IPS-20b (cell line): ENCODE data around the gene FAAP20.
A peak's percentile ranks its signal among the peaks of the same experiment; 100 is the strongest.

ENCODE experiments used
- H3K27ac ChIP-seq: one replicate; pipeline ENCODE4 v1.5.1; 2013; ENCODE audit warnings: low read length
- H3K27me3 ChIP-seq: 2 replicates; pipeline ENCODE4 v1.6.1; 2013; ENCODE audit warnings: mild to moderate bottlenecking, low read length, inconsistent platforms; ENCODE audit not compliant: insufficient read depth
- H3K36me3 ChIP-seq: 2 replicates; pipeline ENCODE4 v1.6.1; 2013; ENCODE audit warnings: low read depth, mild to moderate bottlenecking, inconsistent platforms, low read length, moderate library complexity; ENCODE audit not compliant: insufficient read depth
- H3K4me1 ChIP-seq: 2 replicates; pipeline ENCODE4 v1.6.1; 2013; ENCODE audit warnings: mild to moderate bottlenecking, control low read depth, inconsistent platforms, low read length, moderate library complexity; ENCODE audit not compliant: insufficient read depth
- H3K4me3 ChIP-seq: 2 replicates; pipeline ENCODE4 v1.5.1; 2013; ENCODE audit warnings: mild to moderate bottlenecking, low read length, inconsistent platforms
- H3K9ac ChIP-seq: 2 replicates; pipeline ENCODE4 v1.6.1; 2013; ENCODE audit warnings: low read depth, mild to moderate bottlenecking, inconsistent platforms, low read length, moderate library complexity
- H3K9me3 ChIP-seq: 2 replicates; pipeline ENCODE4 v1.6.1; 2013; ENCODE audit warnings: mild to moderate bottlenecking, low read depth, low read length, inconsistent platforms; ENCODE audit not compliant: insufficient read depth

The FAAP20 gene

GRCh38 chr1:2229037-2229864, 34.7 kb upstream of the FAAP20 start:
- no peak overlapping the region for H3K27ac ChIP-seq
- H3K9ac ChIP-seq: peak overlapping the region; percentile 80; the same call in 1 of the 2 replicates
- no peaks in the 10 kb centered on the region for H3K9me3 ChIP-seq
- peak overlapping the region; percentile 87 for H3K4me3 ChIP-seq
- peaks cover 9% of the 10 kb centered on the region; the same call in 1 of the 2 replicates for H3K4me1 ChIP-seq
- H3K27me3 ChIP-seq: peaks cover 8% of the 10 kb centered on the region; the same call in 1 of the 2 replicates
- H3K36me3 ChIP-seq: no peaks in the 10 kb centered on the region

GRCh38 chr1:2228694-2229036, 34.1 kb upstream of the FAAP20 start:
- Histone ChIP-seq H3K27ac (no peak overlapping the region), H3K9ac (peak overlapping the region; percentile 80; the same call in 1 of the 2 replicates)

GRCh38 chr1:2228157-2228594, 33.6 kb upstream of the FAAP20 start, which contains the start of gene SKI:
TSS of gene SKI (plus strand) at chr1:2228319. CDS start at chr1:2228767, 448 bp downstream.
- peaks cover 3% of the 10 kb centered on the region; the same call in 1 of the 2 replicates for H3K4me1 ChIP-seq
- H3K36me3 ChIP-seq: no peaks in the 10 kb centered on the region
- no peaks in the 10 kb centered on the region for H3K9me3 ChIP-seq
- peak within 1 kb of the TSS; percentile 80; the same call in 1 of the 2 replicates for H3K9ac ChIP-seq
- peak within 1 kb of the TSS; percentile 87 for H3K4me3 ChIP-seq
- no peak within 1 kb of the TSS for H3K27ac ChIP-seq
- H3K27me3 ChIP-seq: peaks cover 8% of the 10 kb centered on the region; the same call in 1 of the 2 replicates

More at GRCh38 chr1:2228694-2229036, 34.1 kb upstream of the FAAP20 start:
- H3K4me3 ChIP-seq: peak overlapping the region; percentile 87
- H3K36me3 ChIP-seq: no peaks in the 10 kb centered on the region
- H3K9me3 ChIP-seq: no peaks in the 10 kb centered on the region
- peaks cover 8% of the 10 kb centered on the region; the same call in 1 of the 2 replicates for H3K27me3 ChIP-seq
- peaks cover 8% of the 10 kb centered on the region; the same call in 1 of the 2 replicates for H3K4me1 ChIP-seq

GRCh38 chr1:2227346-2228156, 33.0 kb upstream of the FAAP20 start:
- Histone ChIP-seq H3K9ac (peak overlapping the region; percentile 75; the same call in 1 of the 2 replicates), H3K27me3 (peaks cover 8% of the 10 kb centered on the region; the same call in 1 of the 2 replicates), H3K27ac (no peak overlapping the region), H3K36me3 (no peaks in the 10 kb centered on the region), H3K4me3 (peak overlapping the region; percentile 66; the same call in 1 of the 2 replicates), H3K4me1 (peaks cover 3% of the 10 kb centered on the region; the same call in 1 of the 2 replicates), H3K9me3 (no peaks in the 10 kb centered on the region)

- Histone ChIP-seq H3K9ac (peak overlapping the region; percentile 75; the same call in 1 of the 2 replicates), H3K27ac (no peak overlapping the region), H3K9me3 (no peaks in the 10 kb centered on the region), H3K36me3 (no peaks in the 10 kb centered on the region), H3K27me3 (peaks cover 8% of the 10 kb centered on the region; the same call in 1 of the 2 replicates), H3K4me3 (peak overlapping the region; percentile 66; the same call in 1 of the 2 replicates), H3K4me1 (peaks cover 3% of the 10 kb centered on the region; the same call in 1 of the 2 replicates)
These were observed 32.2 kb upstream of the FAAP20 start for GRCh38 chr1:2226525-2227345.

- H3K9ac ChIP-seq: no peak overlapping the region
- H3K27me3 ChIP-seq: peaks cover 8% of the 10 kb centered on the region; the same call in 1 of the 2 replicates
- H3K4me3 ChIP-seq: no peak overlapping the region
- no peaks in the 10 kb centered on the region for H3K9me3 ChIP-seq
- H3K36me3 ChIP-seq: no peaks in the 10 kb centered on the region
- H3K27ac ChIP-seq: no peak overlapping the region
- no peaks in the 10 kb centered on the region; the same call in 1 of the 2 replicates for H3K4me1 ChIP-seq
These were observed 30.3 kb upstream of the FAAP20 start for GRCh38 chr1:2224631-2225428.

GRCh38 chr1:2224170-2224584, 29.6 kb upstream of the FAAP20 start:
- Histone ChIP-seq H3K27ac (no peak overlapping the region), H3K4me1 (no peaks in the 10 kb centered on the region), H3K4me3 (no peak overlapping the region), H3K9ac (no peak overlapping the region), H3K36me3 (no peaks in the 10 kb centered on the region), H3K27me3 (peaks cover 8% of the 10 kb centered on the region; the same call in 1 of the 2 replicates), H3K9me3 (no peaks in the 10 kb centered on the region)

- H3K27ac ChIP-seq: no peak overlapping the region
- no peak overlapping the region for H3K4me3 ChIP-seq
- H3K9ac ChIP-seq: no peak overlapping the region
- no peaks in the 10 kb centered on the region for H3K9me3 ChIP-seq
- H3K36me3 ChIP-seq: no peaks in the 10 kb centered on the region
- peaks cover 3% of the 10 kb centered on the region; the same call in 1 of the 2 replicates for H3K27me3 ChIP-seq
- no peaks in the 10 kb centered on the region for H3K4me1 ChIP-seq
These were observed 26.7 kb upstream of the FAAP20 start for GRCh38 chr1:2221271-2221670.

- no peaks in the 10 kb centered on the region for H3K9me3 ChIP-seq
- H3K36me3 ChIP-seq: no peaks in the 10 kb centered on the region
- H3K4me3 ChIP-seq: no peak overlapping the region
- no peaks in the 10 kb centered on the region for H3K27me3 ChIP-seq
- H3K27ac ChIP-seq: no peak overlapping the region
- no peaks in the 10 kb centered on the region; the same call in 1 of the 2 replicates for H3K4me1 ChIP-seq
- H3K9ac ChIP-seq: no peak overlapping the region
These were observed 22.1 kb upstream of the FAAP20 start for GRCh38 chr1:2216767-2217058.

GRCh38 chr1:2215909-2216766, 21.6 kb upstream of the FAAP20 start:
- Histone ChIP-seq H3K27me3 (no peaks in the 10 kb centered on the region), H3K27ac (no peak overlapping the region), H3K9me3 (no peaks in the 10 kb centered on the region), H3K36me3 (no peaks in the 10 kb centered on the region), H3K4me3 (no peak overlapping the region), H3K4me1 (no peaks in the 10 kb centered on the region; the same call in 1 of the 2 replicates), H3K9ac (no peak overlapping the region)
